Mucosa of stomach (tissue), 1 donor: Measurements from ENCODE around the gene BAIAP2.

Experiments used
- H3K27me3 ChIP-seq: one replicate; pipeline ENCODE4 v1.7.0; 2013; ENCODE audit warnings: mild to moderate bottlenecking, low read length; ENCODE audit not compliant: control insufficient read depth, insufficient read depth
- H3K36me3 ChIP-seq: one replicate; pipeline ENCODE4 v1.7.0; 2013; ENCODE audit warnings: low read length; ENCODE audit not compliant: control insufficient read depth, insufficient read depth
- H3K4me1 ChIP-seq: one replicate; pipeline ENCODE4 v1.7.0; 2013; ENCODE audit warnings: mild to moderate bottlenecking, low read length; ENCODE audit not compliant: control insufficient read depth, insufficient read depth
- H3K4me3 ChIP-seq: one replicate; pipeline ENCODE4 v1.7.0; 2013; ENCODE audit warnings: low read length
- H3K9ac ChIP-seq: one replicate; pipeline ENCODE4 v1.7.0; 2013; ENCODE audit warnings: mild to moderate bottlenecking, low read length, moderate library complexity
- H3K9me3 ChIP-seq: one replicate; pipeline ENCODE4 v1.7.0; 2013; ENCODE audit warnings: mild to moderate bottlenecking, low read length, moderate library complexity; ENCODE audit not compliant: control insufficient read depth
- donor health status: Pancreatic carcinoma.

BAIAP2 gene

DNA sequence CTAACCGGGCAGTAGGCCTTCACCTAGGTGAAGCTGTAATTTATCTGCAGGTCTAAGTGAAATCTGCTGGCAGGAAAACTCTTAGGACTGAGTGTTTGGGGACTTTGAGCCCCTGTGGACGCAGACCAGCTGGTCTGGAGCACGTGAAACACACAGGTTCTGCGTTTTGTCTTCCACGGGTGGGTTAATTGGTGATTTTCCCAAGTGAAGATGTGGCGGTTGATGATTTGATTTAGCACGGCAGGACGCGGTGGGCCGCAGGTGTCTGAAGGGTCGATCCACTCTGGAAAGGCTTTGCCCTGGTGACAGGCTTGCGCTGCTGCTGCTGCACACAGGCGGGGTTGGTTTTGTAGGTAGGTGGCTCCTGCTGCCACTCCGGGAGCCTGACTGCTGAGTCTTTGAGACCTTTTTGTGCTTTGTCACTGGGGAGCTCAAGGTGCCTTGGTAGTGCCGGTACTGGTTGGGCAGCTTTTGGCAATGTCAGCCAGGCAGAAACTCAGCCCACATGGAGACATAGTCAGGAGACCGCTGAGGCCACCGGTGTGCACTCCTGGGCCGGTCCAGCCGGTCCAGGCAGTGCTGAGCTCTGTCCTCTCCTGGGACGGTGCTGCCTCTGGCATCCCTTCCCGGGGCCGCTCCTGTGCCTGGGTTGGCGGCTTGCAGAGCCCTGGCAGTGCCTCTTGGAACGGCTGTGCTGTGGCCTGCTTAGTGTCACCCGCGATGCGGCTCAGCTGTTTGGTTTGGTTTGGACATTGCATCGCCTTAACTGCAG, 2.3 kb downstream of the BAIAP2 start:
- Histone ChIP-seq H3K27me3 (no peaks in the 10 kb centered on the region), H3K4me1 (peaks cover 62% of the 10 kb centered on the region), H3K4me3 (peak overlapping the region; percentile 38), H3K9me3 (no peaks in the 10 kb centered on the region), H3K36me3 (no peaks in the 10 kb centered on the region), H3K9ac (peak overlapping the region; percentile 48)

DNA sequence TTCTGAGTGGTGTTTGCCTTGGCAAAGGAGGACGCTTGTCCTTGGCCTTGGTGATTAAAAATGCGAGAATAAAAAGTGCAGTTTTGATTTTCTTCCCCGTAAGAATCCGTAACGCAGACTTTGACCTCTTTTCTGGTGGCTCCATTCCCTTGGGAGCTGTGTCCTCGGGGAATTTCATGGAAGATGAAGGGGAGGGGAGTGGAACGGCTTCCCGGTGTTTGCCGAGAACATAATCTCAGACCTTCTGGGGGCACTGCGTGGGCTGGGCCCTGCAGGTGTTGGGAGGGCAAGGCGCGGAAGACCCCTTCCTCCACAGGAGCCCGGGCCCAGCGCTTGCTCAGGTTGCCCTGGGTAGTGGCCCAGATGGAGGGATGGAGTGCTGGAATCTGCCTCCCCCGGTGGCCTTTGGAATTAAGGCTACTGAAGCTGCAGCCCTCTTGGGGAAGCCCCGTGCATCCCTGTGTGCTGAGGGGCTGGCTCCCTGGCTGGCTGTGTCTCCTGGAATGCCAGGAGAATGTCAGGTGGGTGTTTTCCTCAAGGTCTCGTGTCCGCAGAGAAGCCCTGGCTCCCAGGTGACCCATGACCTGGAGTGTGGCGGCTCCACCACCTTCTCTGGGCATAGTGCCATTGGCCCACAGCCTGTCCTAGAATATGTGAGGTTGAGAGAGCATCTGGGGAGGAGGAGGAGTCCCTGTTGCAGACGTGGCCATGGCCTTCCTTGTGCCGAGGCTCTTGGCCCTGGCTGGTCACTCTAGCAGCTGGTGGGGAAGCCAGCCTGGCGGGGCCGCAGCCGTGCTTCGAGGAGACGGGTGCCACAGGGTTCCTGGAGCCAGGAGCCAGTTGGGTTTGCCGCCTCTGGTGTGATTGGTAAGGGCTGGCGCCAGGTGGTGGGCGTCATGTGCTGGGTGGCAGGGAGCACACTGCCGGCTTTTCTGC, 3.1 kb downstream of the BAIAP2 start:
- no peaks in the 10 kb centered on the region for H3K9me3 ChIP-seq
- H3K4me1 ChIP-seq, result peaks cover 61% of the 10 kb centered on the region
- no peaks in the 10 kb centered on the region for H3K27me3 ChIP-seq
- no peaks in the 10 kb centered on the region for H3K36me3 ChIP-seq
- no peak overlapping the region for H3K4me3 ChIP-seq
- H3K9ac ChIP-seq, result no peak overlapping the region

DNA sequence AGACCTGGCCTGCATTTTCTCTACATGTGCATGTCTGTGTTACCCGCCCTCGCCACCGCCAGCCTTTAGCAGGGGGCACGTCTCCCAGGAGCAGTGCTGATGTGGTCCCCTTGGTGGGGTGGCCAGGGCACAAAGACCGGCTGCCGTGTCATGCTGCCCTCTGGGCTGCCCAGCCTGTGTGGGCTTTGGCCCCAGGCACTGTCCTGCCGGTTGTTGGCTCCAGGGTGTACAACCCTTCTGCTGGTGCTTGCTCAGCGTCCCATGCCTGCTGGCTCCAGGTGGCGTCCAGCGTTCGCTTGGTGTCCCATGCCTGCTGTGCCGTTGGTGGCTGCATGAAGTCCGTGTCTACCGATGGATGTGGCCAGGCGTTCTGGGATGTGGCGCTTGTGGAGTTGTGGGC, 4.1 kb downstream of the BAIAP2 start:
- Histone ChIP-seq H3K27me3 (no peaks in the 10 kb centered on the region), H3K9me3 (no peaks in the 10 kb centered on the region), H3K36me3 (no peaks in the 10 kb centered on the region), H3K4me3 (no peak overlapping the region), H3K4me1 (peaks cover 61% of the 10 kb centered on the region), H3K9ac (no peak overlapping the region)

DNA sequence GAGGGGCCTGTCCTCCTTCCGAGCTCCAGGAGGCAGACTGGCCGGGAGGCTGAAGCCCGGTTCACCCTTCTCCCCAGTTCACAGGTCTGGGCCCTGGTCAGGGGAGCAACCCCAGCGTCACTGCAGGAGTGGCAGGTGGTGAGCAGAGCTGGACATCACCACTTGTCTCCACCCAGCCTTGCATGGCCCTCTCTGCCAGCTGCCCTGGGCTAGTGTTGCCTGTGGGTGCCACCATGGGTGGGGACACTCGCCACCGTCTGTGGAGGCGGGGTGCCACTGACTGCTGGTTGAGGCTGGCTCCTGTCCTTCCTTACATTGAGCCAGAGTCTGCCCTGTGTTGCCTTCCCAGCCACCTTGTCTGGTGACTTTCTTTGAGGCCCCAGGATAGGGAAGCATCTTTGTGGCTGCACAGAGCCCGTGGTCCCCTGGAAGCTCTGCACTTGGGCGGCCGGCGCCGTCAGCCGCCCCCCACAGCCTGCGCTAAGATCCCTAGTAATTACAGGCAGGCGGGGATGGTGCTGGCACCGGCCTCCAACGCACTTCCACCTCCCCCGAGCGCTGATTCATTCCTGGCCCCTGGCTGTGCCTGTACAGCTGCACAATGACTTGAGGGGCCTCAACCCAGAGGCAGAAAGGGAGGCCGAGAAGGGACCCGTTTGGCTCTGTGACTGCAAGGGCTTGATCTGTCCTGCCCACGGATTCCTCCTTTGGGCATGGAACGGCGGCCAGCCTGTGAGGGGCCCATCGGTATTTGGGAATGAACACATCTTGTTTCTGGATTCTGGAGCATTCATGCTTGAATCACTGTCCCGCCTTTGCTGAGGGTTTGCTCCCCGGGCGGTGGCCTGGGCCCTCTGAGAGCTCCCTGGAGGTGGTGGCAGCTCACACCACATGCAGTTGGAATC, 5.2 kb downstream of the BAIAP2 start:
- H3K9ac ChIP-seq, result no peak overlapping the region
- H3K27me3 ChIP-seq, result no peaks in the 10 kb centered on the region
- H3K4me3 ChIP-seq, result no peak overlapping the region
- H3K36me3 ChIP-seq, result no peaks in the 10 kb centered on the region
- H3K4me1 ChIP-seq, result peaks cover 69% of the 10 kb centered on the region
- no peaks in the 10 kb centered on the region for H3K9me3 ChIP-seq

DNA sequence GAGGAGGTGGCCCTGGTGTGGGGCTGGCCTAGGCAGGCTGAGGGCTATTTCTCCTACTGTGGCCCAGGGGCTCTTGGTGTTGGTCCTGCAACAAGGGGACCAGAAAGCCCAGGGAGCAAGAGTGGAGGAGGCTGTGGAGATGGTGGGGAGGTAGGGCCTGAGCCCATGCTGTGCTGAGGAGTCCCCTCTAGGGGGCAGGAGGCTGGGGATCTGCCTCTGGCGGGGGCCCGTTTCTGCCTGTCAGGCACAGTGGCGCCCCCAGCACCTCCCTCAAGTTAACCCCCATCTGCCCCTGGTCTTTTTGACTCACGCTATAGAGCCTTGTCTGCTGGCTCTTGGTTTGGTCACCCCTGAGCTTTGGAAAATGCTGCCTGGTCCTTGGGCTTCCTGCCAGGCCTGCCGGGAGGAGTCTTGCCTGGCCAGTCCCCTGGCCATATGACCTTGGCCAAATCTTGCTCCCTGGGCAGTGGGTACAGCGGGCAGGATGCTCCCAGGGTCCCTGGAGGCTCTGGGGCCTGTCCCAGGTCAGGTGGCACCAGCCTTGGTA, 5.9 kb downstream of the BAIAP2 start:
- Histone ChIP-seq H3K9ac (no peak overlapping the region), H3K27me3 (no peaks in the 10 kb centered on the region), H3K36me3 (no peaks in the 10 kb centered on the region), H3K4me3 (no peak overlapping the region), H3K4me1 (peaks cover 77% of the 10 kb centered on the region), H3K9me3 (no peaks in the 10 kb centered on the region)

DNA sequence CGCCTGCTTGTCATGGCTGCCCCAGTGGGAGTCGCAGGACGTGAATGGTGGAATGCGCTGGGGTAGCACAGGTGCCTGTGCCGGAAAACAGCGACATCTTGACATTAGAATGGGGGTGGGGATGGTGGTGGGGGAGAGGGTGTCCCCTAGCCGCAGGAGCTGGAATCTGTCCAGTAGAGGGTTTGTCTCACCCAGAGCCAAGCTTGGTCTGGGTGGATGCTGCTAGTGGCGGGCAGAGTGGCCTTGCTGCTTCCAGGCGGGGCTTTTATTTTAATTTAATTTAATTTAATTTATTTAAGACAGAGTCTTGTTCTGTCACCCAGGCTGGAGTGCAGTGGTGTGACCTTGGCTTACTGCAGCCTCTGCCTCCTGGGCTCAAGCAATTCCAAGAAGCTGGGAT, 7.7 kb downstream of the BAIAP2 start:
- H3K4me1 ChIP-seq, result peaks cover 85% of the 10 kb centered on the region

DNA sequence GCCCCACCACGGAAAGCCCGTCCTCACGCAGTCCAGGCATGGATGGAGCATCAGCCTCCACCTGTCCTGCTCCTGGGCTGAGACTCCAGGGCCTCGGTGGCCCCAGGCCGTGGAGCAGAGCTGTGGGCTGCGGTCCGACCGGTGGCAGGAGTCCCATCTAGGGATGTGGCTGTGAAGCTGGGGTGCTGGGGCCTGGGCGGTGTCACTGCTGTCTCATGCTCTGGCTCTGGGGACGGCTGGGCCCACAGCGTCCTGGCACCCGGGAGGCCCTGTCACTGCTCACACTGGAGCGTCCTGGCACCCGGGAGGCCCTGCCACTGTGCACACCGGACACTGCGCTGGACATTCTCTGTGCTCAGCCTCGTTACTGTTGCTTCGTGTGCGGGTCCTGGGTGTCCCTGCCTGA, 8.4 kb downstream of the BAIAP2 start:
- Histone ChIP-seq H3K36me3 (no peaks in the 10 kb centered on the region), H3K9me3 (no peaks in the 10 kb centered on the region), H3K4me1 (peaks cover 82% of the 10 kb centered on the region), H3K9ac (no peak overlapping the region), H3K4me3 (no peak overlapping the region), H3K27me3 (no peaks in the 10 kb centered on the region)

More for the DNA sequence above, 7.7 kb downstream of the BAIAP2 start:
- no peaks in the 10 kb centered on the region for H3K27me3 ChIP-seq
- H3K36me3 ChIP-seq, result no peaks in the 10 kb centered on the region
- no peaks in the 10 kb centered on the region for H3K9me3 ChIP-seq
- H3K9ac ChIP-seq, result no peak overlapping the region
- H3K4me3 ChIP-seq, result no peak overlapping the region

DNA sequence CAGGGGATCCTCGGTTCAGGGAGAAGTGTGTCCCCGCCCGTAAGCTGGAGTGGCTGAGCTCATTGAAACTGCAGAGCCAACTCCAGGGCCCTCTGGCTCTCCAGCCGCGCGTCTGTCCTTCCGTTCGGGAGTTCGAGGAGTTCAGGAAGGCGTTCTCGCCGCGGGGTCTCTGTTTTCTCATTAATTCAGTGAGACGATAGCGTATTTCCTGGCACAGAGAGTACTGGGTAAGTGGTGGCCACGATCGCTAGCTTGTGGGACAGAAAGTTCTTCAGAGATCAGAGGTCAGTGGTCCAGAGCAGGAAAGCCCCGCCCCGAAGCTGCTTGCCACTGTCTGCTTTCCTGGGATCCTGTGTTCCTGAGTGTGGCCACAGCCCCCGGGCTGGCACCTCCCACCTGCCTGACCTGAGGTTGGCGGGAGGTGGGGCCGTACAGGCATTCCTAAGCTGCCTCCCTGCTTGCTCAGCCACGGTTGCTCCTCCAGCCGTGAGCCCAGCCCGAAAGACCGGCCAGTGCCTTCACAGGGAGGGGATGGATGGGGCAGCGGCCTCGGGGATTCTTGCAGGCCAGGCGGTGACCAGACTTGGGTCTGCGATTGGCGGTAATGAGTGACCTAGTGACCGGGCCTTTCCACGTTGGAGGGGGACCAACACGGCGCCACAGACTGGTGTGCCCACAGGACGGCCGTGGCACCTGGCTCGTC, 8.9 kb downstream of the BAIAP2 start:
- H3K4me3 ChIP-seq, result no peak overlapping the region
- H3K9ac ChIP-seq, result peak overlapping the region; percentile 36
- H3K9me3 ChIP-seq, result no peaks in the 10 kb centered on the region
- H3K36me3 ChIP-seq, result no peaks in the 10 kb centered on the region
- no peaks in the 10 kb centered on the region for H3K27me3 ChIP-seq
- H3K4me1 ChIP-seq, result peaks cover 82% of the 10 kb centered on the region

DNA sequence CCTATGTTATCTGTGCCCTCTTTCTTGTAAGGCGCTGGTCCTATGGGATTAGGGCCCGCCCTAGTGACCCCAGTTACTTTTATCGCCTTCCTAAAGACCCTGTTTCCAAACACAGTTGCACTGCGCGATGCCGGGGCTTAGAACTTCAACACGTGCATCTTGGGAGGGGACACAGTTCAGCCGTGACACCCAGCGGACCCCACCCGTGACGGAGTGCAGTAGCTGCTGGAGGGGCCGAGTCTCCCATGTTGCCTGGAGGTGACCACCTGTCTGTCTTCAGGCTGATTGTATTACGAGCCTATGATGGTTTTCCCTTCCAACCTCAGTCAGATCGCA, 9.4 kb downstream of the BAIAP2 start:
- no peaks in the 10 kb centered on the region for H3K9me3 ChIP-seq
- H3K9ac ChIP-seq, result peak overlapping the region; percentile 36
- H3K4me1 ChIP-seq, result peaks cover 82% of the 10 kb centered on the region
- H3K4me3 ChIP-seq, result no peak overlapping the region
- no peaks in the 10 kb centered on the region for H3K36me3 ChIP-seq
- no peaks in the 10 kb centered on the region for H3K27me3 ChIP-seq

DNA sequence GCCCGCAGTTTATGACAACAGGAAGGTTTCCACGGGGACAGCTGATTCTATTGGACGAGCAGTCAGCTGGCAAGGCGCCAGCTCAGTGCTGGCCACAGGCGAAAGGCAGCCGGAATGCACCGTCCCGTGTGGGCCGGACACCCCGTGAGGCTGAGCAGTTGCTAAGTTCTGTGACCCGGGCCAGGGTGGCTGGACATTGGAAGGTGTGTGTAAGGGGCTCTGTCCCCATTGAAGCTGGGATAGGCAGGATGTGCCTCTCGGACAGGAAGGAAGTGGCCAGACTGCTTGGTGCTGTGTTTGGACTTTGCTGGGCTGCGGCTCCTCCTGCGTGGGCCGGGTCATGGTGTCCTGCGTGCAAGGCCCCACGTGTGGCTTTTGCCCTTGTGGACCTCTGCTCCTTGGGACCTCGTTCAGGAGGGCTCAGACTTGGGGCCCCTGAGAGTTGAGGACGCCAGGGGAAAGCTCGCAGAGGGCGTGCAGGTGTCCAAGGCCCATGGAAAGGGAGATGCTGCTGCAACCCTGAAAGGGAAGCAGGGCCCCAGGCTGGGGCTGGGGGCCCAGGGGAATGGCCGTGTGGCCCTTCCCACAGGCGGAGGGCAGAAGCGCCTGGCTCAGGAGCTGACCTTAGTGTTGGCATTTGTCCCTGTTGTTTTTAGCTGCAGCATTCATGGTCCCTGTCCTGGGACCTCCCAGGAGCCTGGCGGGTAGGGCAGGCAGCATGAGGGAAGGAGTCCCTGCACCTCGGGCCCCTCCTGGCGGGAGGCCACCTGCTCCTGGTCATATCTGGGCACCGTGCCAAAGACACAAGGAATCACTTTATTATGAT, 10.0 kb downstream of the BAIAP2 start:
- Histone ChIP-seq H3K4me1 (peaks cover 82% of the 10 kb centered on the region), H3K9me3 (no peaks in the 10 kb centered on the region), H3K4me3 (no peak overlapping the region), H3K36me3 (no peaks in the 10 kb centered on the region), H3K9ac (peak overlapping the region; percentile 36), H3K27me3 (no peaks in the 10 kb centered on the region)
